A673 (cell line): ENCODE measurements around the gene USP53. TPM values are rescaled to one million over a fixed set of nuclear protein-coding genes. Genes with fewer than 3 reads are reported as not detected.

Experiments
- BruUV-seq: library from RNA; stranded (reverse); fragments of 400-500 nt; replicated peaks from 2 replicates; lab custom pipeline; 2021; lab: Mats Ljungman, UMichigan
- CTCF ChIA-PET: fragments of 300-600 bp; sonication (Branson Sonifier 250); formaldehyde crosslinking; loops from one replicate; lab custom pipeline; 2022; ENCODE audit warnings: antibody characterized with exemption; lab: Charles Lee
- POLR2A ChIA-PET: fragments of 300-600 bp; sonication (Branson Sonifier 250); formaldehyde crosslinking; loops from one replicate; lab custom pipeline; 2022; ENCODE audit warnings: antibody characterized with exemption; ENCODE audit not compliant: low non-redundant PET; lab: Charles Lee
- DNase-seq: peaks from one replicate; pipeline ENCODE4 v3.0.0-alpha.2; 2015; ENCODE audit warnings: low spot score
- H3K27ac ChIP-seq: fragments of 200-600 bp; sonication (generic); 2 replicates; pipeline ENCODE4 v1.5.1; 2016; ENCODE audit warnings: mixed run types, low read depth, mild to moderate bottlenecking, mixed read lengths, antibody characterized with exemption, low read length; ENCODE audit not compliant: poor library complexity, severe bottlenecking
- H3K27me3 ChIP-seq: fragments of 200-600 bp; sonication (generic); replicated peaks from 2 replicates; pipeline ENCODE4 v1.6.1; 2017; ENCODE audit warnings: mixed run types, low read depth, mild to moderate bottlenecking, mixed read lengths, antibody characterized with exemption, low read length; ENCODE audit not compliant: insufficient read depth, poor library complexity
- H3K36me3 ChIP-seq: fragments of 200-600 bp; sonication (generic); 2 replicates; pipeline ENCODE4 v1.6.1; 2016; ENCODE audit warnings: mixed run types, mild to moderate bottlenecking, mixed read lengths, antibody characterized with exemption, low read length; ENCODE audit not compliant: insufficient read depth, poor library complexity, severe bottlenecking
- H3K4me1 ChIP-seq: fragments of 200-600 bp; sonication (generic); 2 replicates; pipeline ENCODE4 v1.6.1; 2017; ENCODE audit warnings: mixed run types, mild to moderate bottlenecking, mixed read lengths, antibody characterized with exemption, low read length; ENCODE audit not compliant: insufficient read depth, poor library complexity, severe bottlenecking
- H3K4me3 ChIP-seq: fragments of 200-600 bp; sonication (generic); 2 replicates; pipeline ENCODE4 v1.5.1; 2016; ENCODE audit warnings: low read depth, mixed run types, mild to moderate bottlenecking, mixed read lengths, low read length; ENCODE audit not compliant: poor library complexity, severe bottlenecking
- H3K9me3 ChIP-seq: fragments of 200-600 bp; sonication (generic); 2 replicates; pipeline ENCODE4 v1.6.1; 2016; ENCODE audit warnings: mixed run types, low read depth, mild to moderate bottlenecking, mixed read lengths, antibody characterized with exemption, low read length; ENCODE audit not compliant: poor library complexity, severe bottlenecking
- CTCF ChIP-seq: fragments of 300-800, 200-600 bp; sonication (generic); conservative IDR thresholded peaks from 2 replicates; pipeline ENCODE4 v1.5.1; 2017; ENCODE audit warnings: low read depth, mild to moderate bottlenecking, antibody characterized with exemption, low read length, moderate library complexity, mixed read lengths
- EZH2 ChIP-seq: fragments of 200-600 bp; sonication (generic); IDR thresholded peaks from 2 replicates; pipeline ENCODE4 v1.6.1; 2017; ENCODE audit warnings: borderline replicate concordance, low read depth, mild to moderate bottlenecking, mixed read lengths, antibody characterized with exemption, low read length; ENCODE audit not compliant: poor library complexity, severe bottlenecking
- intact Hi-C: fragments of 100-400 bp; cut with micrococcal nuclease; formaldehyde crosslinking; loops from one replicate; pipeline ENCODE4 v1.10.0; 2022; ENCODE audit not compliant: unreplicated experiment
- total RNA-seq: library from RNA; stranded (reverse); gene quantifications from 2 replicates; pipeline ENCODE4 v1.2.3, GENCODE V29; 2021

Gene USP53
- total RNA-seq, 1 experiment from 2014 or later: 12.2 TPM

DNA sequence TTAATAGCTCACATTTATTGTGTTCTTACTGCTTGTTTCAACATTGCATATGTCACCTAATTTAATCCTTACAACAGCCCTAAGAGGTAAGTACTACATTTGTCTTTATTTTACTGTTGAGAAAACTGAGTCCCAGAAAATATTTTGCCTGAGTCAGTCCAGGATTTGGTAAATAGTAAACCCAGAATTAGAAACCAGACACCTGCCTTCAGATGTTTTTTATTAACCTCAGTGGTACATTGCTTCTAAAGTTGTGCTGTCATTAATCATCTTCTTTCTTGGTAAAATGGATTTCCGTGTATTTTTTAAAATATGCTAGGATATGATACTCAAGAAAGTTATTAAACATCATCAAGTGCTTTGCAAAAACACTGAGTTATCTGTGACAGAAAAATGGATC lies 31.4 kb downstream of the USP53 start:
- intact Hi-C loops: no loop called here
- H3K4me1 ChIP-seq: peaks cover 18% of the 10 kb centered on the region
- no peaks in the 10 kb centered on the region for H3K27me3 ChIP-seq
- H3K9me3 ChIP-seq: no peaks in the 10 kb centered on the region
- H3K4me3 ChIP-seq: no peak overlapping the region
- H3K27ac ChIP-seq: peak overlapping the region; percentile 1
- ChIA-PET CTCF (no interaction called here), POLR2A (no interaction called here)
- no TSS peak for BruUV-seq
- DNase-seq: no peak
- H3K36me3 ChIP-seq: no peaks in the 10 kb centered on the region
- TF ChIP-seq CTCF (no peak), EZH2 (no peak)

GRCh38 chr4:119244344-119244743 lies 31.8 kb downstream of the USP53 start:
- H3K27ac ChIP-seq: peak overlapping the region; percentile 1
- TF ChIP-seq CTCF (no peak), EZH2 (no peak)
- DNase-seq: no peak
- H3K4me1 ChIP-seq: peaks cover 18% of the 10 kb centered on the region
- ChIA-PET POLR2A (no interaction called here), CTCF (no interaction called here)
- no peaks in the 10 kb centered on the region for H3K36me3 ChIP-seq
- no TSS peak for BruUV-seq
- H3K27me3 ChIP-seq: no peaks in the 10 kb centered on the region
- no peaks in the 10 kb centered on the region for H3K9me3 ChIP-seq
- intact Hi-C loops: no loop called here
- no peak overlapping the region for H3K4me3 ChIP-seq

- H3K27me3 ChIP-seq: no peaks in the 10 kb centered on the region
- no peak for TF ChIP-seq CTCF
- TF ChIP-seq EZH2: no peak
These were observed 32.3 kb downstream of the USP53 start for GRCh38 chr4:119244832-119245231.

More at GRCh38 chr4:119244832-119245231, 32.3 kb downstream of the USP53 start:
- ChIA-PET CTCF (no interaction called here), POLR2A (no interaction called here)
- H3K27ac ChIP-seq: no peak overlapping the region
- no peak overlapping the region for H3K4me3 ChIP-seq
- H3K36me3 ChIP-seq: no peaks in the 10 kb centered on the region
- H3K4me1 ChIP-seq: peaks cover 18% of the 10 kb centered on the region
- peak; percentile 27 for DNase-seq
- no TSS peak for BruUV-seq
- no peaks in the 10 kb centered on the region for H3K9me3 ChIP-seq
- intact Hi-C loops: no loop called here
